Measurements from ENCODE around the gene CITED2.

- TF ChIP-seq CTCF (IDR thresholded peaks at IDR 0.05; ENCODE audit: insufficient read depth, low read depth, low read length) (no peak), EZH2 (IDR thresholded peaks at IDR 0.05; ENCODE audit: insufficient read depth, low read length) (no peak)
These were observed 19.3 kb downstream of the CITED2 start for GRCh38 chr6:139355172-139355571.
